GM19467 (cell line): ENCODE measurements around the gene VCL.
"Not testable (repeated sequence)": the region's sequence is repeated elsewhere in the genome, so short reads cannot be mapped to it uniquely, and the experiment has no call there.

Experiments used
- ATAC-seq: cut with Tn5 transposase; IDR thresholded peaks from one replicate; pipeline ENCODE4 v1.9.1; 2021; ENCODE audit warnings: mild to moderate bottlenecking, moderate library complexity; ENCODE audit not compliant: unreplicated experiment

VCL gene

GRCh38 chr10:74035303-74035702 is 37.4 kb downstream of the VCL start:
- no peak for ATAC-seq

GRCh38 chr10:74036474-74036873 is 38.6 kb downstream of the VCL start:
- ATAC-seq, result no peak

GRCh38 chr10:74039561-74040145 is 41.7 kb downstream of the VCL start:
- no peak for ATAC-seq

- ATAC-seq, result no peak
Observed at GRCh38 chr10:74040200-74041126, 42.5 kb downstream of the VCL start.

- ATAC-seq, result no peak
Observed at GRCh38 chr10:74044419-74044818, 46.5 kb downstream of the VCL start.

- no peak for ATAC-seq
Observed at GRCh38 chr10:74047304-74047703, 49.4 kb downstream of the VCL start.

GRCh38 chr10:74047871-74048270 is 50.0 kb downstream of the VCL start:
- ATAC-seq, result no peak

GRCh38 chr10:74048433-74048832 is 50.5 kb downstream of the VCL start:
- no peak for ATAC-seq

- no peak for ATAC-seq
Observed at GRCh38 chr10:74049955-74050354, 52.0 kb downstream of the VCL start.

GRCh38 chr10:74050653-74051052 is 52.7 kb downstream of the VCL start:
- no peak for ATAC-seq

- no peak for ATAC-seq
Observed at GRCh38 chr10:74051736-74052342, 53.9 kb downstream of the VCL start.

GRCh38 chr10:74052994-74053393 is 55.1 kb downstream of the VCL start:
- no peak for ATAC-seq

- no peak for ATAC-seq
Observed at GRCh38 chr10:74055383-74056049, 57.6 kb downstream of the VCL start.

GRCh38 chr10:74056050-74056818 is 58.3 kb downstream of the VCL start:
- ATAC-seq, result no peak

GRCh38 chr10:74058071-74058470 is 60.2 kb downstream of the VCL start:
- ATAC-seq, result no peak

- ATAC-seq, result no peak
Observed at GRCh38 chr10:74058658-74059057, 60.7 kb downstream of the VCL start.

- no peak for ATAC-seq
Observed at GRCh38 chr10:74061104-74061503, 63.2 kb downstream of the VCL start.

- ATAC-seq, result not testable (repeated sequence)
Observed at GRCh38 chr10:74061978-74062377, 64.1 kb downstream of the VCL start.

GRCh38 chr10:74063256-74063655 is 65.3 kb downstream of the VCL start:
- no peak for ATAC-seq
